Activated T-helper 2 cell treated with anti-CD3 and anti-CD28 coated beads, Interferon-gamma antibody, Interleukin-2, Interleukin-4, amounts not matched to agents 10 μg/mL and 5 μg/mL and 100 μg/mL, durations not matched to agents 14 hours and 24 hours and 36 hours (primary cell): ENCODE measurements around the gene OR51B5. TPM values are rescaled to one million over a fixed set of nuclear protein-coding genes. Genes with fewer than 3 reads are reported as not detected.
"Not testable (repeated sequence)": the region's sequence is repeated elsewhere in the genome, so short reads cannot be mapped to it uniquely, and the experiment has no call there.

Experiments
- DNase-seq: peaks from one replicate; pipeline ENCODE4 v3.0.0; 2021; ENCODE audit warnings: low spot score
- H3K27ac Mint-ChIP-seq: one replicate; pipeline ENCODE4 v1.8.0; 2021; ENCODE audit warnings: mixed read lengths
- H3K27me3 Mint-ChIP-seq: one replicate; pipeline ENCODE4 v1.8.0; 2021; ENCODE audit warnings: low read depth, mixed read lengths
- H3K36me3 Mint-ChIP-seq: one replicate; pipeline ENCODE4 v1.8.0; 2021; ENCODE audit warnings: low read depth, mixed read lengths
- H3K4me1 Mint-ChIP-seq: one replicate; pipeline ENCODE4 v1.8.0; 2021; ENCODE audit warnings: low read depth, mixed read lengths
- H3K4me3 Mint-ChIP-seq: one replicate; pipeline ENCODE4 v1.8.0; 2021; ENCODE audit warnings: low read depth, mild to moderate bottlenecking, moderate library complexity, mixed read lengths
- H3K9me3 Mint-ChIP-seq: one replicate; pipeline ENCODE4 v1.8.0; 2021; ENCODE audit warnings: mixed read lengths
- intact Hi-C: fragments of 100-400 bp; cut with micrococcal nuclease; formaldehyde crosslinking; loops from one replicate; pipeline ENCODE4 v1.15.1; 2023
- total RNA-seq: library from RNA; stranded (reverse); gene quantifications from 2 replicates; pipeline ENCODE4 v1.2.3, GENCODE V29; 2022

OR51B5 gene
- total RNA-seq, 1 donor from 2014 or later, result not detected

DNA sequence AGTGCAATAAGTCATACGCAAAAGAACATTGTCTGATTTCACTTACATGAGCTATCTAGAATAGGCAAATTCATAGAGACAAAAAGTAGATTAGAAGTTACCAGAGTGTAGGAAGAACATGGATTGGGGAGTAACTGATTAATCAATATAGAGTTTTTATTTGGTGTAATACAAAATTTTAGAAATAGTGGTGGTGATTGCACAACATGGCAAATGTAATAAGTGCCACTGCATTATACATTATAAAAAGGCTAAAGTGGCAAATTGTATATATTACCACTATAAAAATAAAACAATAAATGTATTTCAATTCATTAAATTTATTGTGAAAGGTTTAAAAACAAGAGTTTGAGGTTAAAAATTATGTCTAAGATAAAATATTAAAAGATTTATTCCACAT is 32.9 kb downstream of the OR51B5 start:
- no peak overlapping the region for H3K27ac Mint-ChIP-seq
- no peaks in the 10 kb centered on the region for H3K36me3 Mint-ChIP-seq
- H3K27me3 Mint-ChIP-seq, result no peaks in the 10 kb centered on the region
- no peaks in the 10 kb centered on the region for H3K4me1 Mint-ChIP-seq
- intact Hi-C loops, result no loop called here
- H3K9me3 Mint-ChIP-seq, result peaks cover 3% of the 10 kb centered on the region
- DNase-seq, result no peak
- H3K4me3 Mint-ChIP-seq, result no peak overlapping the region

DNA sequence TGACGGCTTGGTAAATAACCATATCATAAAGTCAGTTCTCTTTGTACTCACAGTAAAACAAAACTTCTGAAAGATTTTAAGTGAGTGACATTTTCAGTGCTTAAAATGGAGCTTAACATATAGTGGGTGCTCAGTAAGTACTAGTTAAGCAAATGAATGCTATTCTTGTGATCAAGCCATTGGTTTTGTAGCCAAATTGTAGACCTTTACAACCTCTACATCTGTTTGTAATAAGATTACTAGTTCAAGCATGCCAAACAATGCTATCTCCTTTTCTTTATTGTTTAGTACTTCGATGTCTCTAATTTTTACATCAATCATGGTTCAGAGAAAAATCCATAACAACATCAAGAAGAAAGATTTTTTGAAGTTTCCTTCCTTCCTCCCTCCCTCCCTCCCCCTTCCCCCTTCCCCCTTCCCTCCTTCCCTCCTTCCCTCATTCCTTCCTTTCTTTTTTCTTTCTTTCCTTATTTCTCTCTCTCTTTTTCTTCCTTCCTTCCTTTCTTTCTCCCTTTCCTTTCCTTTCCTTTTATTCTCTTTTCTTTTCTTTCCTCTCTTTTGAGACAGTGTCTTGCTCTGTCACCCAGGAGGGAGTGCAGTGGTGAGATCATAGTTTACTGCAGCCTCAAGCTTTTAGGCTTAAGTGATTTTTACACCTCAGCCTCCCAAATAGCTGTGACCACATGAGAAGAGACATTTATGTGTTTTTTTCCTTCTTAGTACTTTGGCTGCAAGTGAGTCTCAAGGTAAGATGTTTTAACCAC is 35.9 kb downstream of the OR51B5 start:
- Mint-ChIP-seq H3K9me3 (no peaks in the 10 kb centered on the region), H3K36me3 (no peaks in the 10 kb centered on the region), H3K27ac (no peak overlapping the region), H3K4me1 (no peaks in the 10 kb centered on the region), H3K4me3 (no peak overlapping the region), H3K27me3 (no peaks in the 10 kb centered on the region)
- no peak for DNase-seq
- intact Hi-C loops, result no loop called here

- Mint-ChIP-seq H3K4me1 (no peaks in the 10 kb centered on the region), H3K27me3 (no peaks in the 10 kb centered on the region), H3K27ac (no peak overlapping the region), H3K4me3 (no peak overlapping the region), H3K36me3 (no peaks in the 10 kb centered on the region), H3K9me3 (no peaks in the 10 kb centered on the region)
- DNase-seq, result no peak
- intact Hi-C loops, result no loop called here
These were observed 39.3 kb downstream of the OR51B5 start for GRCh38 chr11:5304046-5304445.

GRCh38 chr11:5303626-5304025 is 39.7 kb downstream of the OR51B5 start:
- H3K4me1 Mint-ChIP-seq, result no peaks in the 10 kb centered on the region
- no peak overlapping the region for H3K4me3 Mint-ChIP-seq
- H3K27me3 Mint-ChIP-seq, result no peaks in the 10 kb centered on the region
- no peaks in the 10 kb centered on the region for H3K9me3 Mint-ChIP-seq
- no peak for DNase-seq
- no peak overlapping the region for H3K27ac Mint-ChIP-seq
- no peaks in the 10 kb centered on the region for H3K36me3 Mint-ChIP-seq
- intact Hi-C loops, result no loop called here

GRCh38 chr11:5301846-5302245 is 41.5 kb downstream of the OR51B5 start, which contains the start of gene OR51B4:
Gene OR51B4 (minus strand): TSS chr11:5301946. CDS start chr11:5301946, 0 bp downstream.
- no peak for DNase-seq
- intact Hi-C loops, result no loop called here
- no peak within 1 kb of the TSS for H3K27ac Mint-ChIP-seq
- no peak within 1 kb of the TSS for H3K4me3 Mint-ChIP-seq
- H3K9me3 Mint-ChIP-seq, result no peaks in the 10 kb centered on the region
- H3K27me3 Mint-ChIP-seq, result no peaks in the 10 kb centered on the region
- no peaks in the 10 kb centered on the region for H3K4me1 Mint-ChIP-seq
- no peaks in the 10 kb centered on the region for H3K36me3 Mint-ChIP-seq

DNA sequence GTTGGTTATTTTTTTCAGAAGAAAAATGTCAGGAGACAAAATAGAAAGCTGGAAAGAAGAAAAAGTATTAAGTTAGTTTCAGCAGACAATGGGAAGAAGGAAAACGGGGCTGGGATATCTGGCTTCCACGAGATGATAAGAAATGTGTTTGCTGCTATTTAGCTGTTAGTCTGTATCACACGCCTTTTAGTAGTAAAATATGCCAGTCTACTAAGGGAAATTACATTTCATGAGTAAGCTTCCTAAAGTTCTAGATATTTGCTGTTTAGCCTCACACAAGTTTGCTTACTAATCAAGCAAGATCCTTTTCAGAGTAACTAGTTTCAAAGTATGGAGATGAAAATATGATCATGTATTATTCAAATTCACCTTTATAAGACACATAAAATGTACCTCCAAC is 43.1 kb downstream of the OR51B5 start:
- Mint-ChIP-seq H3K4me1 (no peaks in the 10 kb centered on the region), H3K27ac (no peak overlapping the region), H3K9me3 (no peaks in the 10 kb centered on the region), H3K27me3 (no peaks in the 10 kb centered on the region), H3K4me3 (no peak overlapping the region), H3K36me3 (no peaks in the 10 kb centered on the region)
- no peak for DNase-seq
- intact Hi-C loops, result no loop called here

DNA sequence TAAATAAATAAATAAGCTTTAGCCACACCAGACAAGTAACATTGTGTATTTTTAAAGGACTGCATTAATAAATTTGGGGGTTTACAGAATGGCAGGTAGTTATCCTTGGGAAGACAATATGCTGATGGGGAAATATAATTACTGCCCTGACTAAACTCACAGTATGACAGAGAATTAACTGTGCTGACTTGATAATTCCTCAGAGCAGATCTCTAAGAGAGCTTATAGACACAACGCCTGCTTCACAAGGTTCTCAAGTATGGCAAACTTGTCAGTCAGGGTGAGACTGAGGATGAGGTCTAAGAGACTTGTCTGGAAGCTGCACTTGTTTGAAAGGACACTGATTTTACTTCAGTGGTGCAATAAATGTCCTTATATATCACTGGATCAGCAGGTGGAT is 44.9 kb downstream of the OR51B5 start:
- Mint-ChIP-seq H3K4me3 (no peak overlapping the region), H3K27ac (no peak overlapping the region), H3K27me3 (no peaks in the 10 kb centered on the region), H3K4me1 (no peaks in the 10 kb centered on the region), H3K36me3 (no peaks in the 10 kb centered on the region), H3K9me3 (no peaks in the 10 kb centered on the region)
- no peak for DNase-seq
- intact Hi-C loops, result loop anchor here (10.0 kb wide), 1 partner anchor 94 kb away; the partner anchor contains the start of gene OR51V1

DNA sequence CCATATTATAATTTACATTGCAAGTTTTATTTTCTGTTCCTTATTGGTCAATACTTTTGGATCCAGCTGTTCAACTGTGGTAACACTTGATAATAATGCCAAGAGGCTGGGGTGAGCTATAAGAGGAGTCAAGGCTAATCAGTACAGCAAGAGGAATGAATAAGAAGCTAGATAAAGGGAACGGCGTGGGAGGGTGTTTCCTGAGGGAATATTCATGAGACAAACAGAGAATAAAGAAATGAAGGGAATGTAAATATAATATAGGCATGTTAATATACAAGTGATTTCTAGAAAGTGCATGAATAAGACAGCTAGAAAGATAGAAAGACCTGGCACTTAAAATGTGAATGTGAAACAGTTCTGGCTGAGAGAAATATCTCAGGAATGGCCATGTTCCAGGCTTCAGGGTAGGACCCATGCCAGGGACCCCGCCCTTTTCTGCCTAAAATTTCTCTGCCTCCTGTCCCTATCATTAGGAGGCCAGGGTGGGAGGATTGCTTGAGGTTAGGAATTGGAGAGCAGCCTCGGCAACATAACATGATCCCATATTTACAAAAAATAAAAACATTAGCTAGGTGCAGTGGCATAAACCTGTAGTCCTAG is 45.5 kb downstream of the OR51B5 start:
- no peak overlapping the region for H3K4me3 Mint-ChIP-seq
- no peak for DNase-seq
- no peaks in the 10 kb centered on the region for H3K36me3 Mint-ChIP-seq
- no peaks in the 10 kb centered on the region for H3K9me3 Mint-ChIP-seq
- intact Hi-C loops, result loop anchor here (10.0 kb wide), 1 partner anchor 93 kb away; the partner anchor contains the start of gene OR51V1
- no peaks in the 10 kb centered on the region for H3K27me3 Mint-ChIP-seq
- no peaks in the 10 kb centered on the region for H3K4me1 Mint-ChIP-seq
- no peak overlapping the region for H3K27ac Mint-ChIP-seq

DNA sequence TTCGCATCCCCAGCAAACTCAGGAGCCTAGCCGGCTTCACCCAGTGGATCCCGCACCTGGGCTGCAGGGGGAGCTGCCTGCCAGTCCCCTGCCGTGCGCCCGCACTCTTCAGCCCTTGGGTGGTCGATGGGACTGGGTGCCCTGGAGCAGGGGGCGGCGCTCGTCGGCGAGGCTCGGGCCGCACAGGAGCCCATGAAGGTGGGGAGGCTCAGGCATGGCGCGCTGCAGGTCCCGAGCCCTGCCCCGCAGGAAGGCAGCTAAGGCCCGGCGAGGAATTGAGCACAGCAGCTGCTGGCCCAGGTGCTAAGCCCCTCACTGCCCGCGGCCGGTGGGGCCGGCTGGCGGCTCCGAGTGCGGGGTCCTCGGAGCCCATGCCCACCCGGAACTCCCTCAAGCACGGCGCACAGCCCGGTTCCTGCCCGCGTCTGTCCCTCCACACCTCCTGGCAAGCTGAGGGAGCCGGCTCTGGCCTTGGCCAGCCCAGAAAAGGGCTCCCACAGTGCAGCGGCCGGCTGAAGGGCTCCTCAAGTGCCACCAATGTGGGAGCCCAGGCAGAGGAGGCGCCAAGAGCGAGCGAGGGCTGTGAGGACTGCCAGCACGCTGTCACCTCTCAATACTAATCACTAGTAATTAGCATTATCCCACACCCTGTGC is 48.9 kb downstream of the OR51B5 start:
- not testable (repeated sequence) for DNase-seq, H3K27ac Mint-ChIP-seq, H3K9me3 Mint-ChIP-seq, H3K4me3 Mint-ChIP-seq, H3K36me3 Mint-ChIP-seq, H3K27me3 Mint-ChIP-seq, H3K4me1 Mint-ChIP-seq
- intact Hi-C loops, result loop anchor here (10.0 kb wide), 1 partner anchor 90 kb away; the partner anchor contains the start of gene OR51V1

DNA sequence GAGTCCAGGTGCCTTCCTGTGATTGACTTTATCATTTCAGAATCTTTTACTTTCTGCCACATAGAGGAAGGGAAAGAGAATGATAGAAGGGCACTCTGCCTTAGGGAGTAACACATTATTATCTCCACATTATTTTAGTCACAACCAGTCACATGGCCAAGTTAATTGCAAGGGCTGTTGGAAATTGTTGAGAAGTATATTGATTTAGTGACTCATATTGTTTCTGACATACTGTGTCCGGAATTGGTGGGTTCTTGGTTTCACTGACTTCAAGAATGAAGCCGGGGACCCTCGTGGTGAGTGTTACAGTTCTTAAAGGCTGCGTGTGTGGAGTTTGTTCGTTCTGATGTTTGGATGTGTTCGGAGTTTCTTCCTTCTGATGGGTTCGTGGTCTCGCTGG is 50.3 kb downstream of the OR51B5 start:
- DNase-seq, result no peak
- Mint-ChIP-seq H3K4me3 (no peak overlapping the region), H3K9me3 (no peaks in the 10 kb centered on the region), H3K36me3 (no peaks in the 10 kb centered on the region), H3K4me1 (no peaks in the 10 kb centered on the region), H3K27ac (no peak overlapping the region), H3K27me3 (no peaks in the 10 kb centered on the region)
- intact Hi-C loops, result loop anchor here (10.0 kb wide), 1 partner anchor 88 kb away; the partner anchor contains the start of gene OR51V1

Other genes with a start within 250 kb of the OR51B5 start
- gene OR52A5, start 205.2 kb downstream of the OR51B5 start, total RNA-seq, result not detected in 2 replicates
- not detected in 2 replicates for gene OR52A1, start 188.8 kb downstream of the OR51B5 start, total RNA-seq
- not detected in 2 replicates for gene OR51V1, start 142.8 kb downstream of the OR51B5 start, total RNA-seq
- not detected in 2 replicates for gene HBB, start 116.5 kb downstream of the OR51B5 start, total RNA-seq
- not detected in 2 replicates for gene HBD, start 109.0 kb downstream of the OR51B5 start, total RNA-seq
- gene HBG1, start 93.7 kb downstream of the OR51B5 start, total RNA-seq, result not detected in 2 replicates
- gene HBG2, start 88.7 kb downstream of the OR51B5 start, total RNA-seq, result not detected in 2 replicates
- not detected in 2 replicates for gene HBE1, start 73.6 kb downstream of the OR51B5 start, total RNA-seq
- gene OR51B4, start 41.6 kb downstream of the OR51B5 start, total RNA-seq, result not detected in 2 replicates
- gene OR51B2, start 19.2 kb downstream of the OR51B5 start, total RNA-seq, result not detected in 2 replicates
- not detected in 2 replicates for gene OR51B6, start 8.0 kb upstream of the OR51B5 start, total RNA-seq
- gene OR51M1, start 40.3 kb upstream of the OR51B5 start, total RNA-seq, result not detected in 2 replicates
- gene OR51Q1, start 78.6 kb upstream of the OR51B5 start, total RNA-seq, result not detected in 2 replicates
- not detected in 2 replicates for gene OR51I1, start 98.0 kb upstream of the OR51B5 start, total RNA-seq
- not detected in 2 replicates for gene OR51I2, start 105.8 kb upstream of the OR51B5 start, total RNA-seq
- not detected in 2 replicates for gene OR52D1, start 145.2 kb upstream of the OR51B5 start, total RNA-seq
- gene UBQLN3, start 166.4 kb upstream of the OR51B5 start, total RNA-seq, result not detected in 2 replicates
- gene UBQLNL, start 173.2 kb upstream of the OR51B5 start, total RNA-seq, result 0.09 TPM in 1 of 2 replicates, not detected in the other
- gene OR52H1, start 205.0 kb upstream of the OR51B5 start, total RNA-seq, result 0.30 TPM in 1 of 2 replicates, not detected in the other
- not detected in 2 replicates for gene OR52B6, start 237.4 kb upstream of the OR51B5 start, total RNA-seq